HG02623 (cell line): Measurements from ENCODE around the gene OR6C70.

ENCODE experiments used
- ATAC-seq: cut with Tn5 transposase; IDR thresholded peaks from one replicate; pipeline ENCODE4 v1.9.1; 2021; ENCODE audit warnings: moderate library complexity; ENCODE audit not compliant: unreplicated experiment

Gene OR6C70

DNA sequence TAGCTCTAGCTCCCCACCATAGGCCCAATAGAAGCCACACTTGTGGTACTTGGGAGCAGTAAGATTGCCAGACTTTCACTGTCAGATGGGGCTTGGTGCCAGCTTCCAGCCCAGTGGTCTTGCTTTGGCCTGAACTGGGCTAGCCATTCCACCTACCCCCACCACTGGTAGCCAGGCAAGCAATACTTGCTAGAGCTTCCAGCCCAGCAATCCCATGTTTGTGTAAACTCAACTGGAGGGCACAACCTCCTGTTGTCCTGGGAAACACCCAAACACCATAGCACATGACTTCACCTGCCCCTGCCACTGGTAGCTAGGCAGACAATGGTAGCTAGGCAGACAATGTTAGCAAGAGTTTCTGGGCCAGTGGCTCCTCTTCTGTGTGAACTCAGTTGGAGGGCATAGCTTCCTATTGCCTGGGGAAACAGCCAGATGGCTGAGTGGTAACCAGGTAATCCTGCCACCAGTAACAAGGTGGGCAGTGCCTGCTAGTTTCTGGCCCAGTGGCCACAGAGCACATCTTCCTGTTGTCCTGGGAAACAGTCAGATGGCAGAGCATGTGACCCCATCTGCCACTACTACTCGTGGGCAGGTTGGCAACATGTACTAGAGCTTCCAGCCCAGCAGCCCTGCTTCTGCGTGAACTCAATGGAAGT, 49.5 kb downstream of the OR6C70 start:
- no peak for ATAC-seq
